Measurements from ENCODE around the gene SSBP4. TPM values are rescaled to one million over a fixed set of nuclear protein-coding genes. Genes with fewer than 3 reads are reported as not detected.

SSBP4 gene
- total RNA-seq, 1 experiment from 2014 or later: 97.5 TPM

- Histone ChIP-seq H3K4me3 (ENCODE audit: low read length) (no peak overlapping the region), H3K9me3 (ENCODE audit: low read length) (no peaks in the 10 kb centered on the region), H3K4me2 (ENCODE audit: low read length) (no peak overlapping the region), H2AFZ (ENCODE audit: low read length) (no peak overlapping the region), H3K27ac (ENCODE audit: low read length) (no peak overlapping the region), H3F3A (ENCODE audit: low read length, unreplicated experiment) (no peaks in the 10 kb centered on the region), H3K27me3 (ENCODE audit: low read length) (no peaks in the 10 kb centered on the region), H3K36me3 (ENCODE audit: low read depth, low read length) (no peaks in the 10 kb centered on the region), H3K9me2 (replicated peaks; ENCODE audit: low read length) (no peaks in the 10 kb centered on the region), H3K4me1 (ENCODE audit: insufficient read depth, low read length) (peaks cover 24% of the 10 kb centered on the region), H3K9ac (ENCODE audit: low read length) (no peak overlapping the region), H3K79me2 (ENCODE audit: low read length) (peaks cover under 1% of the 10 kb centered on the region; the same call in 1 of the 2 replicates), H4K20me1 (ENCODE audit: low read length) (no peaks in the 10 kb centered on the region)
- ChIA-PET POLR2A (ENCODE audit: unreplicated experiment) (no interaction called here), CTCF (no interaction called here)
- no peak for DNase-seq
- BruUV-seq (replicated peaks): no TSS peak
- intact Hi-C loops (cut with micrococcal nuclease): loop anchor here (10.0 kb wide), 2 partner anchors 140 to 210 kb away; partner anchors contain the start of genes IQCN and RAB3A
- ATAC-seq: no peak
- TF ChIP-seq EZH2phosphoT487 (IDR thresholded peaks at IDR 0.05; ENCODE audit: borderline replicate concordance, low read length) (no peak), EZH2 (IDR thresholded peaks at IDR 0.05; ENCODE audit: low read length, unreplicated experiment) (no peak)
- TF ChIP-seq, protein P1, sequence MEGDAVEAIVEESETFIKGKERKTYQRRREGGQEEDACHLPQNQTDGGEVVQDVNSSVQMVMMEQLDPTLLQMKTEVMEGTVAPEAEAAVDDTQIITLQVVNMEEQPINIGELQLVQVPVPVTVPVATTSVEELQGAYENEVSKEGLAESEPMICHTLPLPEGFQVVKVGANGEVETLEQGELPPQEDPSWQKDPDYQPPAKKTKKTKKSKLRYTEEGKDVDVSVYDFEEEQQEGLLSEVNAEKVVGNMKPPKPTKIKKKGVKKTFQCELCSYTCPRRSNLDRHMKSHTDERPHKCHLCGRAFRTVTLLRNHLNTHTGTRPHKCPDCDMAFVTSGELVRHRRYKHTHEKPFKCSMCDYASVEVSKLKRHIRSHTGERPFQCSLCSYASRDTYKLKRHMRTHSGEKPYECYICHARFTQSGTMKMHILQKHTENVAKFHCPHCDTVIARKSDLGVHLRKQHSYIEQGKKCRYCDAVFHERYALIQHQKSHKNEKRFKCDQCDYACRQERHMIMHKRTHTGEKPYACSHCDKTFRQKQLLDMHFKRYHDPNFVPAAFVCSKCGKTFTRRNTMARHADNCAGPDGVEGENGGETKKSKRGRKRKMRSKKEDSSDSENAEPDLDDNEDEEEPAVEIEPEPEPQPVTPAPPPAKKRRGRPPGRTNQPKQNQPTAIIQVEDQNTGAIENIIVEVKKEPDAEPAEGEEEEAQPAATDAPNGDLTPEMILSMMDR (conservative IDR thresholded peaks at IDR 0.05; ENCODE audit: low read depth, low read length): no peak
These were observed 4.6 kb upstream of the SSBP4 start for GRCh38 chr19:18414504-18415177.

- no peaks in the 10 kb centered on the region for H4K20me1 ChIP-seq (ENCODE audit: low read length)
- H2AFZ ChIP-seq (ENCODE audit: low read length): no peak overlapping the region
- no peaks in the 10 kb centered on the region for H3K36me3 ChIP-seq (ENCODE audit: low read depth, low read length)
- ATAC-seq (no peak), DNase-seq (no peak)
- H3K4me1 ChIP-seq (ENCODE audit: insufficient read depth, low read length): peaks cover 29% of the 10 kb centered on the region
- no peaks in the 10 kb centered on the region for H3K9me3 ChIP-seq (ENCODE audit: low read length)
- no peaks in the 10 kb centered on the region for H3K9me2 ChIP-seq (replicated peaks; ENCODE audit: low read length)
- H3F3A ChIP-seq (ENCODE audit: low read length, unreplicated experiment): no peaks in the 10 kb centered on the region
- ChIA-PET CTCF (no interaction called here), POLR2A (ENCODE audit: unreplicated experiment) (no interaction called here)
- intact Hi-C loops (cut with micrococcal nuclease): loop anchor here (10.0 kb wide), 2 partner anchors 141 to 211 kb away; partner anchors contain the start of genes IQCN and RAB3A
- H3K79me2 ChIP-seq (ENCODE audit: low read length): peaks cover 7% of the 10 kb centered on the region
- no peak for TF ChIP-seq EZH2 (IDR thresholded peaks at IDR 0.05; ENCODE audit: low read length, unreplicated experiment)
- no TSS peak for BruUV-seq (replicated peaks)
- no peaks in the 10 kb centered on the region for H3K27me3 ChIP-seq (ENCODE audit: low read length)
- no peak overlapping the region for H3K4me2 ChIP-seq (ENCODE audit: low read length)
- H3K27ac ChIP-seq (ENCODE audit: low read length): no peak overlapping the region
- no peak overlapping the region for H3K9ac ChIP-seq (ENCODE audit: low read length)
- H3K4me3 ChIP-seq (ENCODE audit: low read length): no peak overlapping the region
These were observed 3.9 kb upstream of the SSBP4 start for GRCh38 chr19:18415178-18415867.

DNA sequence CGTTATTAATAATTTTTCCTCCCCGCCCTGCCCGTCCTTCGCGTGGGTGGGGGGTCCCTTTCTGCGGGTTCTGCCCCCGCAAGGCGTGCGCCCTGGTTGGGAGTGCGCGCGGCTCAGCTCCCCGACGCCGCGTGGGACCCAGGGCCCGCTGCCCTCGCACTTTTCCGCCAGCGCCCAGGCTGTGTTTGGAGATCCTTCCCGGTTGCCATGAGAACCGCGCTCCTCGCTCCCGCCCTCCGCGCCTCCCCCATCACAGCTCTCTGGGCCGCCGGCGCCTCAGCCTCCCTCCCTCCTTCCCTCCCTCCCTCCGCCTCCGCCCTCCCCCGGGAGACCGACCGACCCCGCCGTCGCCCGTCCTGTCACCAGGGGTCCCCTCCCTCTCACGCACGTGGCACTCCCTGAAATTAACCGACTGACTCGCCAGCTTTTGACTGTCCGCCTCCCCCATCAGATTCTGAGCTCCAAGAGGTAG is 2.4 kb upstream of the SSBP4 start:
- no peaks in the 10 kb centered on the region for H3K9me3 ChIP-seq (ENCODE audit: low read length)
- peaks cover 22% of the 10 kb centered on the region for H3K79me2 ChIP-seq (ENCODE audit: low read length)
- CTCF ChIA-PET: interaction anchor here (1.0 kb wide), 1 partner anchor 77 kb away, joined by 3 read pairs; no protein-coding TSS in a partner anchor
- H3F3A ChIP-seq (ENCODE audit: low read length, unreplicated experiment): no peaks in the 10 kb centered on the region
- TF ChIP-seq, protein P1 (conservative IDR thresholded peaks at IDR 0.05; ENCODE audit: low read depth, low read length): no peak
- no peak for TF ChIP-seq EZH2phosphoT487 (IDR thresholded peaks at IDR 0.05; ENCODE audit: borderline replicate concordance, low read length)
- no peak for TF ChIP-seq EZH2 (IDR thresholded peaks at IDR 0.05; ENCODE audit: low read length, unreplicated experiment)
- H3K9me2 ChIP-seq (replicated peaks; ENCODE audit: low read length): no peaks in the 10 kb centered on the region
- BruUV-seq (replicated peaks): no TSS peak
- H4K20me1 ChIP-seq (ENCODE audit: low read length): peaks cover 6% of the 10 kb centered on the region; the same call in 1 of the 2 replicates
- H3K27ac ChIP-seq (ENCODE audit: low read length): peak overlapping the region; percentile 49
- peak overlapping the region; percentile 99 for H3K4me2 ChIP-seq (ENCODE audit: low read length)
- intact Hi-C loops (cut with micrococcal nuclease): loop anchor here (10.0 kb wide), 2 partner anchors 142 to 212 kb away; partner anchors contain the start of genes IQCN and RAB3A
- H2AFZ ChIP-seq (ENCODE audit: low read length): peak overlapping the region; percentile 80
- H3K9ac ChIP-seq (ENCODE audit: low read length): peak overlapping the region; percentile 58
- DNase-seq: peak; percentile 67
- ATAC-seq: peak; percentile 44
- peaks cover 37% of the 10 kb centered on the region for H3K4me1 ChIP-seq (ENCODE audit: insufficient read depth, low read length)
- H3K36me3 ChIP-seq (ENCODE audit: low read depth, low read length): no peaks in the 10 kb centered on the region
- H3K4me3 ChIP-seq (ENCODE audit: low read length): peak overlapping the region; percentile 58
- POLR2A ChIA-PET (ENCODE audit: unreplicated experiment): interaction anchor here (0.6 kb wide), 2 partner anchors 102 to 141 kb away, joined by 4 to 5 read pairs; partner anchors contain the start of gene KXD1
- H3K27me3 ChIP-seq (ENCODE audit: low read length): no peaks in the 10 kb centered on the region

Data from PC-3 (cell line).